WTC11 (cell line): ENCODE measurements around the gene KLHL28.
"Not testable (repeated sequence)": the region's sequence is repeated elsewhere in the genome, so short reads cannot be mapped to it uniquely, and the experiment has no call there.

Experiments used
- CREB1 ChIP-seq: sonication (generic); formaldehyde crosslinking; IDR thresholded peaks from 2 replicates; pipeline ENCODE4 v1.8.0; 2023; ENCODE audit warnings: mild to moderate bottlenecking, missing genetic modification reagents
- CTCF ChIP-seq: fragments of 200-600 bp; IDR thresholded peaks from 2 replicates; pipeline ENCODE4 v1.8.0; 2022; ENCODE audit warnings: antibody characterized with exemption
- ESRRA ChIP-seq: sonication (generic); formaldehyde crosslinking; IDR thresholded peaks from 2 replicates; pipeline ENCODE4 v1.8.1; 2022; ENCODE audit warnings: mild to moderate bottlenecking, missing genetic modification reagents, borderline replicate concordance
- FOXJ3 ChIP-seq: sonication (generic); formaldehyde crosslinking; IDR thresholded peaks from 2 replicates; pipeline ENCODE4 v1.9.0; 2021; ENCODE audit warnings: missing genetic modification reagents, mild to moderate bottlenecking, borderline replicate concordance
- MAX ChIP-seq: sonication (generic); formaldehyde crosslinking; IDR thresholded peaks from 2 replicates; pipeline ENCODE4 v1.8.0; 2022; ENCODE audit warnings: mild to moderate bottlenecking, missing genetic modification reagents
- MXD4 ChIP-seq: fragments of 250-450 bp; sonication (Bioruptor Pico); IDR thresholded peaks from 2 replicates; pipeline ENCODE4 v1.8.0; 2021; ENCODE audit warnings: mild to moderate bottlenecking, moderate library complexity, borderline replicate concordance
- NFYB ChIP-seq: sonication (generic); formaldehyde crosslinking; conservative IDR thresholded peaks from 2 replicates; pipeline ENCODE4 v1.8.0; 2022; ENCODE audit warnings: low read depth, missing genetic modification reagents
- SMAD4 ChIP-seq: sonication (generic); formaldehyde crosslinking; IDR thresholded peaks from 2 replicates; pipeline ENCODE4 v1.8.0; 2022; ENCODE audit warnings: mild to moderate bottlenecking, missing genetic modification reagents
- TP53 ChIP-seq: sonication (generic); formaldehyde crosslinking; IDR thresholded peaks from 2 replicates; pipeline ENCODE4 v1.8.1; 2023; ENCODE audit warnings: mild to moderate bottlenecking, missing genetic modification reagents
- USF2 ChIP-seq: sonication (generic); formaldehyde crosslinking; IDR thresholded peaks from 2 replicates; pipeline ENCODE4 v1.8.1; 2023; ENCODE audit warnings: mild to moderate bottlenecking, missing genetic modification reagents, moderate library complexity
- ZNF232 ChIP-seq: sonication (generic); formaldehyde crosslinking; IDR thresholded peaks from 2 replicates; pipeline ENCODE4 v1.8.0; 2022; ENCODE audit warnings: mild to moderate bottlenecking, missing genetic modification reagents
- ZNF263 ChIP-seq: sonication (generic); formaldehyde crosslinking; IDR thresholded peaks from 2 replicates; pipeline ENCODE4 v1.8.1; 2022; ENCODE audit warnings: low read depth, mild to moderate bottlenecking, moderate library complexity, missing genetic modification reagents
- ZNF512 ChIP-seq: sonication (generic); formaldehyde crosslinking; IDR thresholded peaks from 2 replicates; pipeline ENCODE4 v1.8.1; 2022; ENCODE audit warnings: missing genetic modification reagents, borderline replicate concordance

GRCh38 chr14:44891726-44892372, 69.9 kb downstream of the KLHL28 start:
- TF ChIP-seq CTCF; NFYB (CRISPR knock-in tag); MAX; ZNF263 (CRISPR knock-in tag); CREB1 (CRISPR knock-in tag); USF2 (CRISPR knock-in tag); ZNF512; ZNF232 (CRISPR knock-in tag); TP53 (CRISPR knock-in tag); SMAD4; FOXJ3 (CRISPR knock-in tag); ESRRA (CRISPR knock-in tag); MXD4 (CRISPR knock-in tag): not testable (repeated sequence)
